ENCODE data around the gene PRTG. TPM values are rescaled to one million over a fixed set of nuclear protein-coding genes. Genes with fewer than 3 reads are reported as not detected.

PRTG gene
- polyA plus RNA-seq, 1 of the 3 experiments (the other 2 are of a cell fraction), result 3.0 TPM

DNA sequence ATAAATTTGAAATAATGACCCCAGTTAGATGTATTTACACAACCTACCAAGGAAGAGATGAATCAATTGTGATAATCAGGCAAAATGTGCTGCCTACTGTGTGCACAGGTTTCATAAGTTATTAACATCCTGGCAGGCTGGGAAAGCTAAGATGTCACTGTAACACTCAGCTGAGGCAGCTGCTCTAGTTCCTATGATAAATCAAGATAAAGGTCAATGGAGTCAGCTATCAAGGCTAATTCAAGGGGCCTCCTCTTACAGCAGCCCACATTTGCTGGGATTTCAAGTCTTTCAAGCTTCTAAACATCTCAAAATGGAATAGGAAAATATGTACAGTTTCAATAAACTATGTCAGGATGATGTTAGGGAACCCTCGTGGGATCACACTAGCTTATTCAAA is 84.1 kb downstream of the PRTG start (continued):
- no peak for TF ChIP-seq REST (IDR thresholded peaks at IDR 0.05; ENCODE audit: low read depth, low read length)
- no peak for TF ChIP-seq SIN3A (IDR thresholded peaks at IDR 0.05; ENCODE audit: borderline replicate concordance, low read depth, low read length)

DNA sequence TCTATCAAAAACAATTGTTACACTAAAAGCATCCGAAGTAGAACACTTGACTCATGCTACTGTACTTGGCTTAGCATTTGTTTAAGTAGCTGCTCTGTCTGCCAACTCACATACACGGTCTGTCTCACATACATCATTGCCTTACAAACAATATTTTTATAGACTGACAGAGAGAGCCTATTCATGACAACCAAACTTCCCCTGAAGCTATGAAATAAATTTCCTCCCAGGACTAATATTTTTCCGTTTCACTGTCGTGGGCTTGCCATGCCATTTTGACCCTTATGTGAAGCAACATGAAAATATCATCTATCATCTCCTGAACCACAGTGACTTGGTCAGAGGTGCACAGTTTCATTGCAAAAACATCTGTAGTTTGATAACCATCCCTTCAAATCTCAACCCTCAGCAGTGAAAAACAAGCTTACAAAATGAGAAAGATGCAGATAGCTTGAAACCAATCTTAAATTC is 88.4 kb downstream of the PRTG start:
- CTCF ChIA-PET, result interaction anchor here (1.0 to 1.3 kb wide), 5 partner anchors 9 to 176 kb away, joined by 3 to 5 read pairs (median 3); no protein-coding TSS in a partner anchor
- H3K27me3 ChIP-seq (ENCODE audit: insufficient read depth), result no peaks in the 10 kb centered on the region
- no peak overlapping the region for H2AFZ ChIP-seq (ENCODE audit: low read depth)
- H3K9me3 ChIP-seq, result no peaks in the 10 kb centered on the region
- no peak overlapping the region for H3K4me3 ChIP-seq (ENCODE audit: low read depth in 2 of 2, low read length in 1 of 2)
- no peak overlapping the region for H3K4me2 ChIP-seq
- no peak for DNase-seq
- peaks cover 3 to 10% of the 10 kb centered on the region in 2 experiments for H3K36me3 ChIP-seq (replicated peaks in 1 of 2; ENCODE audit: control insufficient read depth in 1 of 2, insufficient read depth in 2 of 2, low read length in 1 of 2)
- no peaks in the 10 kb centered on the region for H4K20me1 ChIP-seq (ENCODE audit: insufficient read depth)
- no peak for TF ChIP-seq GABPA (IDR thresholded peaks at IDR 0.05; ENCODE audit: low read depth)
- POLR2A ChIA-PET, result no interaction called here
- H3K9me2 ChIP-seq, result no peaks in the 10 kb centered on the region
- H3K9ac ChIP-seq, result no peak overlapping the region
- 61% methylated on average over 4 of the region's 4 CpGs for WGBS (ENCODE audit: low lambda C conversion rate)
- H3K27ac ChIP-seq (ENCODE audit: low read depth in 2 of 2, low read length in 1 of 2), result no peak overlapping the region; a peak in 1 of 4 replicates
- H3K4me1 ChIP-seq (ENCODE audit: control insufficient read depth in 1 of 2, insufficient read depth in 2 of 2, low read depth in 1 of 2, low read length in 1 of 2), result no peaks in the 10 kb centered on the region
- H3K79me2 ChIP-seq (ENCODE audit: insufficient read depth), result no peaks in the 10 kb centered on the region
- peaks cover 6% of the 10 kb centered on the region for H3F3A ChIP-seq (replicated peaks; ENCODE audit: insufficient read depth)

DNA sequence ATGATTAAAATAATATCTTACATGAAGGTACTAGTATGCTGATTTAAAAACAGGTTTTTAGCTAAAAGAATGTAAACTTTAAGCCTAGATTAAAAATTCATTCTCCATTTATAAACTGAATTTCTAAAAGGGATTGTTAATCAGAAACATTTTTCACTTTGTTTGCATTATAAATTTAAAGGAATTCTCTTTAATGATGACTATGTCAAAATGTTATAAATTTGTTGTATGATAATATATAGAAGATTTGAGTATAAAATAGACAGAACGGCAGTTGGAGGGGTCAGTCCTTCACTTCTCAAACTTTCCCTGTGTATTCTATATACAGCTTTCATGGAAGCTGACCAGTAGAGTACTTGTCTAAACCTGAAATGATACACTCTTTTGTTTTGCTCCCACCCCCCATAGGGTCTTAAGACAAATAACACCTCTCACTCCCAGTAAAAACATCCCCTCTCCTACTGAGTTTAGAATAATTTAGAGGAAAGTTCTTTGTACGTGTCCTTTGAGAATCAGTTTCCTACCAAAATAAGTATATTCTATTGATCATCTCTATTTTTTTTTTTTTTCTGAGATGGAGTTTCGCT is 90.0 kb downstream of the PRTG start:
- no peaks in the 10 kb centered on the region for H3K9me3 ChIP-seq
- H3K36me3 ChIP-seq (replicated peaks in 1 of 2; ENCODE audit: control insufficient read depth in 1 of 2, insufficient read depth in 2 of 2, low read length in 1 of 2), result peaks cover 3 to 10% of the 10 kb centered on the region in 2 experiments
- no peaks in the 10 kb centered on the region for H4K20me1 ChIP-seq (ENCODE audit: insufficient read depth)
- no peak for TF ChIP-seq TCF12 (IDR thresholded peaks at IDR 0.05)
- no peak for TF ChIP-seq RFX5 (IDR thresholded peaks at IDR 0.05; ENCODE audit: low read length)
- TF ChIP-seq EZH2phosphoT487 (IDR thresholded peaks at IDR 0.05; ENCODE audit: borderline replicate concordance, low read depth), result no peak
- no peak for TF ChIP-seq USF1 (IDR thresholded peaks at IDR 0.05; ENCODE audit: borderline replicate concordance, low read depth)
- TF ChIP-seq RXRA (IDR thresholded peaks at IDR 0.05; ENCODE audit: borderline replicate concordance, low read depth), result no peak
- TF ChIP-seq NFIC (IDR thresholded peaks at IDR 0.05; ENCODE audit: borderline replicate concordance), result no peak
- no peak overlapping the region for H3K27ac ChIP-seq (ENCODE audit: low read depth in 2 of 2, low read length in 1 of 2)
- H3K27me3 ChIP-seq (ENCODE audit: insufficient read depth), result no peaks in the 10 kb centered on the region
- ChIA-PET CTCF (interaction anchor here (1.0 to 7.5 kb wide), 4 partner anchors 11 to 192 kb away, joined by 3 to 158 read pairs (median 6); no protein-coding TSS in a partner anchor), POLR2A (no interaction called here)
- H3K4me3 ChIP-seq (ENCODE audit: low read depth in 2 of 2, low read length in 1 of 2), result no peak overlapping the region
- no peak for DNase-seq
- H3K79me2 ChIP-seq (ENCODE audit: insufficient read depth), result no peaks in the 10 kb centered on the region
- H3K9ac ChIP-seq, result no peak overlapping the region
- no peak overlapping the region for H2AFZ ChIP-seq (ENCODE audit: low read depth)
- 94% methylated on average over 3 of the region's 3 CpGs for WGBS (ENCODE audit: low lambda C conversion rate)
- H3K4me2 ChIP-seq, result no peak overlapping the region
- no peaks in the 10 kb centered on the region for H3K4me1 ChIP-seq (ENCODE audit: control insufficient read depth in 1 of 2, insufficient read depth in 2 of 2, low read depth in 1 of 2, low read length in 1 of 2)
- no peaks in the 10 kb centered on the region for H3K9me2 ChIP-seq
- H3F3A ChIP-seq (replicated peaks; ENCODE audit: insufficient read depth), result peaks cover 13% of the 10 kb centered on the region

All from SK-N-SH (cell line).